Neuronal stem cell (in vitro differentiated cells): Measurements from ENCODE around the gene SOS1.
"Not testable (repeated sequence)": the region's sequence is repeated elsewhere in the genome, so short reads cannot be mapped to it uniquely, and the experiment has no call there.

Experiments
- DNase-seq: peaks from one replicate; pipeline ENCODE4 v3.0.0-alpha.2; 2013; ENCODE audit warnings: low spot score
- H2AFZ ChIP-seq: one replicate; pipeline ENCODE4 v1.6.1; 2013; ENCODE audit warnings: mild to moderate bottlenecking, low read length, inconsistent platforms
- H2AK5ac ChIP-seq: 2 replicates; pipeline ENCODE4 v1.6.1; 2013; ENCODE audit warnings: low read depth, mild to moderate bottlenecking, inconsistent platforms, low read length, moderate library complexity, mixed read lengths
- H2BK120ac ChIP-seq: 2 replicates; pipeline ENCODE4 v1.6.1; 2013; ENCODE audit warnings: low read depth, mild to moderate bottlenecking, inconsistent platforms, low read length, moderate library complexity, mixed read lengths
- H2BK12ac ChIP-seq: one replicate; pipeline ENCODE4 v1.6.1; 2013; ENCODE audit warnings: low read length, inconsistent platforms
- H2BK15ac ChIP-seq: 2 replicates; pipeline ENCODE4 v1.6.1; 2013; ENCODE audit warnings: mild to moderate bottlenecking, low read length, inconsistent platforms, mixed read lengths
- H2BK5ac ChIP-seq: one replicate; pipeline ENCODE4 v1.6.1; 2013; ENCODE audit warnings: inconsistent platforms, mild to moderate bottlenecking, low read length, moderate library complexity
- H3K14ac ChIP-seq: one replicate; pipeline ENCODE4 v1.6.1; 2013; ENCODE audit warnings: low read length, inconsistent platforms
- H3K18ac ChIP-seq: 2 replicates; pipeline ENCODE4 v1.6.1; 2013; ENCODE audit warnings: low read length, inconsistent platforms
- H3K23ac ChIP-seq: 2 replicates; pipeline ENCODE4 v1.6.1; 2013; ENCODE audit warnings: low read depth, mild to moderate bottlenecking, mixed read lengths, low read length, inconsistent platforms; ENCODE audit not compliant: poor library complexity
- H3K27ac ChIP-seq: replicated peaks from 3 replicates; pipeline ENCODE4 v1.5.1; 2013; ENCODE audit warnings: low read length, inconsistent platforms
- H3K27me3 ChIP-seq, 3 experiments: 2 replicates each; pipeline ENCODE4 v1.6.1; 2013; ENCODE audit warnings: low read length in 3 of 3, mild to moderate bottlenecking in 2 of 3, inconsistent platforms in 1 of 3, low read depth in 1 of 3, mixed read lengths in 1 of 3, moderate library complexity in 1 of 3; ENCODE audit not compliant: control insufficient read depth in 3 of 3, insufficient read depth in 3 of 3
- H3K36me3 ChIP-seq, 2 donors: replicated peaks in 1 of 2; 2 replicates each; pipeline ENCODE4 v1.6.1; 2013; ENCODE audit warnings: low read length in 2 of 2; ENCODE audit not compliant: control insufficient read depth in 2 of 2, insufficient read depth in 2 of 2
- H3K4ac ChIP-seq: 2 replicates; pipeline ENCODE4 v1.6.1; 2013; ENCODE audit warnings: inconsistent platforms, mild to moderate bottlenecking, low read length, moderate library complexity
- H3K4me1 ChIP-seq, 2 donors: 1 replicate in 1 of 2; 2 replicates in 1 of 2; pipeline ENCODE4 v1.6.1; 2013; ENCODE audit warnings: low read length in 2 of 2, low read depth in 1 of 2; ENCODE audit not compliant: control insufficient read depth in 2 of 2, insufficient read depth in 1 of 2
- H3K4me2 ChIP-seq: one replicate; pipeline ENCODE4 v1.6.1; 2013; ENCODE audit warnings: mild to moderate bottlenecking, low read length, inconsistent platforms; ENCODE audit not compliant: insufficient read depth, poor library complexity, severe bottlenecking
- H3K4me3 ChIP-seq, 2 donors: 2 replicates each; pipeline ENCODE4 v1.5.1; 2013; ENCODE audit warnings: low read length in 2 of 2, mild to moderate bottlenecking in 2 of 2, inconsistent platforms in 1 of 2, moderate library complexity in 1 of 2
- H3K79me1 ChIP-seq: one replicate; pipeline ENCODE4 v1.6.1; 2013; ENCODE audit warnings: low read depth, mild to moderate bottlenecking, inconsistent platforms, low read length, moderate library complexity
- H3K9ac ChIP-seq: one replicate; pipeline ENCODE4 v1.6.1; 2013; ENCODE audit warnings: mild to moderate bottlenecking, low read depth, low read length, inconsistent platforms; ENCODE audit not compliant: poor library complexity
- H3K9me3 ChIP-seq, 2 donors: replicated peaks in 1 of 2; 2 replicates each; pipeline versions ENCODE3 to v1.6.1; 2013; ENCODE audit warnings: low read length in 2 of 2, mild to moderate bottlenecking in 2 of 2, inconsistent platforms in 1 of 2, low read depth in 1 of 2, mixed read lengths in 1 of 2, moderate library complexity in 1 of 2; ENCODE audit not compliant: control insufficient read depth in 2 of 2, insufficient read depth in 1 of 2
- H4K8ac ChIP-seq: one replicate; pipeline ENCODE4 v1.6.1; 2013; ENCODE audit warnings: low read depth, mild to moderate bottlenecking, inconsistent platforms, low read length, moderate library complexity
- H4K91ac ChIP-seq: one replicate; pipeline ENCODE4 v1.6.1; 2013; ENCODE audit warnings: low read length, low read depth, mild to moderate bottlenecking, inconsistent platforms; ENCODE audit not compliant: poor library complexity
- WGBS, 2 donors: extraction: QIAGEN DNeasy Blood & Tissue Kit; methylation state at CpG; one replicate each; pipeline ENCODE4 v1.1.7; 2013; ENCODE audit warnings: missing lambda C conversion rate in 2 of 2, mixed read lengths in 1 of 2; ENCODE audit not compliant: insufficient read length in 2 of 2, insufficient replicate concordance in 1 of 2; ENCODE audit errors: extremely low coverage in 2 of 2; 5-methylcytosine and 5-hydroxymethylcytosine counted together

Gene SOS1

DNA sequence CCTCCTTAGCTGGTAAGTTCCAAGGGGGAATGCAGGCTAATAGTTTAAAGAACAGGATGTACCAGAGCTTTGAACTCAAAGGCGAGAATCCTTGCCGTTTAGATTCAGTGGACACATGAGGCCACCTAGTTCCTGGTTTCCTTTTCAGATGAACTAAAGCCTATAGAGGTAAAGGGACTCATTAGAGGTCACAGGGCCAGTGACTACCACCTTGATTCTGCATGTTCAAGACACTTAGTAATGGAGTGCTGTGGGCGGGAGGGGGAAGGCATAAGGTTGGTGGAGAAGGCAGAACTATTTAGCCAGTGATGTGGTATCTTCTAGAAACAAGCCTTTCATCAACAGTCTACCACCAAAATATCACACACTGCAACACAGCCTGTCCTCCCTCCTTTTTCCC is 183.3 kb downstream of the SOS1 start:
- H2BK5ac ChIP-seq = no peak overlapping the region
- no peak overlapping the region for H3K4me3 ChIP-seq
- H2BK120ac ChIP-seq = no peak overlapping the region
- no peak overlapping the region for H3K23ac ChIP-seq
- no peak overlapping the region for H3K4ac ChIP-seq
- H3K79me1 ChIP-seq = no peaks in the 10 kb centered on the region
- peak overlapping the region; percentile 19 for H2AFZ ChIP-seq
- no peak overlapping the region for H3K14ac ChIP-seq
- H3K4me2 ChIP-seq = no peak overlapping the region
- no peaks in the 10 kb centered on the region for H3K9me3 ChIP-seq
- no peak overlapping the region for H3K9ac ChIP-seq
- DNase-seq = no peak
- H2BK15ac ChIP-seq = no peak overlapping the region
- no peaks in the 10 kb centered on the region for H3K4me1 ChIP-seq
- H3K18ac ChIP-seq = no peak overlapping the region
- H4K8ac ChIP-seq = no peak overlapping the region
- no peaks in the 10 kb centered on the region for H3K27me3 ChIP-seq
- no peak overlapping the region for H2BK12ac ChIP-seq
- WGBS, 2 donors = no CpG with 5 or more reads among the region's 3 CpGs
- H2AK5ac ChIP-seq = no peak overlapping the region
- no peak overlapping the region for H4K91ac ChIP-seq
- no peaks in the 10 kb centered on the region for H3K36me3 ChIP-seq
- H3K27ac ChIP-seq = no peak overlapping the region

DNA sequence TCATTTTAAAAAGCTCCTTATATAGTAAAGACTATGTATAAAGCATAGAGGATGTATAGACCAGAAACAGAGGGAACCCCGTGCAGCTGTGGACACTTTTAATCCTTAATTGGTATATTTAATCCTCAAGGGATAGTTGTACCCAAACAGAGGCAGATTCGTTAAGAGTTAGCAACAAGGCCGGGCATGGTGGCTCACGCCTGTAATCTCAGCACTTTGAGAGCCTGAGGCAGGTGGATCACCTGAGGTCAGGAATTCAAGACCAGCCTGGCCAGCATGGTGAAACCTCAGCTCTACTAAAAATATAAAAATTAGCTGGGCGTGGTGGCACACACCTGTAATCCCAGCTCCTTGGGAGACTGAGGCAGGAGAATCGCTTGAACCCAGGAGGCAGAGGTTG is 184.3 kb downstream of the SOS1 start:
- not testable (repeated sequence) for H3K9me3 ChIP-seq, H3K4me1 ChIP-seq, H3K18ac ChIP-seq, H2BK12ac ChIP-seq, H2BK120ac ChIP-seq, H2BK5ac ChIP-seq, H3K23ac ChIP-seq, H3K27me3 ChIP-seq, H2AK5ac ChIP-seq, H3K79me1 ChIP-seq, H4K91ac ChIP-seq, H4K8ac ChIP-seq, H3K4me3 ChIP-seq, H2BK15ac ChIP-seq, DNase-seq, H3K4me2 ChIP-seq, H3K14ac ChIP-seq, H3K4ac ChIP-seq, H3K36me3 ChIP-seq, H2AFZ ChIP-seq, H3K27ac ChIP-seq, H3K9ac ChIP-seq
- WGBS, 2 donors = no CpG with 5 or more reads among the region's 6 CpGs

DNA sequence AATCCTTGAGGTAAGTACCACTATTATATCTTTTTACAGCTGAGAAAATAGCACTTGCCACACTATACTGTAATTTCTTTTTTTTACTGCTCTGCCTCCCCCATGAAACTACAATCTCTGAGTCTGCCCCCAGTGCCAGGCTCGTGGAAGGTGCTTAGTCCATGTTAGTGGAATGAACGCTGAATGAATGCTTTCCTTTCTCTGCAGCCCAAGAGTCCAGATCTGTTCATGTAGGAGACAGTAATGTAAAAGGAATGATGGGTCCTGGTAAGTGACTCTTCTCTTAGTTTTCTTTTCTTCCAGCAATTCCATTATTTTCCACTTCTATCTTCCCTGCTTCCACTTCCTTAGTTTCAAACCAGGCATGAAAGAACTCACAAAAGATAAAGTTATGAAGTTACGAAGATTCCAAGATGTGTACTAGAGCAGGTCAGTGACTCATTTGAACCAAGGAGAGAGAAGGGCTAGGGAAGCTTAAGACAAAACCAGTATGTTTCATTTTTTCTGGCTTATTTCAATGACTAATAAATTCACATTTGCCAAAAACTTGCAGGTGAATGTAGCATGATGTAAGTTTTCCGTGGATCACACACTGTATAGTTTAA is 185.2 kb downstream of the SOS1 start:
- H3K27ac ChIP-seq = no peak overlapping the region

DNA sequence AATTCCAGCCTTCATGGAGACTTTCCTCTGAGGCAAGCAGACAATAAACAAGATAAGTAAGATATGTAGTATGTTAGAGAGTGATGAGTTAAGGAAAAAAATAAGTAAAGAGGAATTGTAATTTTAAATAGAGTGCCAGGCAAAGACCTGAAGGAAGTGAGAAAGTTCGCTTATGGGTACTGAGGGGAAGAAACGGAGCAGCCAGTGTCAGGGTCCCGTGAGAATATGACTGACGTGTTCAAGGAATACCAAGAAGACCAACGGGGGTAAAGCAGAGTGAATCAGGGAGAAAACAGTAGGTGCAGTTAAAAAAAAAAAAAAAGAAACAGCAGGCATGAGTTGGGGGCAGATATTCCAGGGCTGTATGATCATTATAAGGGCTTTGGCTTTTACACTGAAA is 186.1 kb downstream of the SOS1 start:
- no peak overlapping the region for H2BK120ac ChIP-seq
- H3K36me3 ChIP-seq = no peaks in the 10 kb centered on the region
- H3K4me3 ChIP-seq = no peak overlapping the region
- no peak overlapping the region for H3K4ac ChIP-seq
- no peak overlapping the region for H4K8ac ChIP-seq
- H3K27me3 ChIP-seq = no peaks in the 10 kb centered on the region
- H3K9ac ChIP-seq = no peak overlapping the region
- no peak overlapping the region for H3K14ac ChIP-seq
- no peaks in the 10 kb centered on the region for H3K9me3 ChIP-seq
- no peak overlapping the region for H2BK5ac ChIP-seq
- no peak overlapping the region for H2AFZ ChIP-seq
- H3K79me1 ChIP-seq = no peaks in the 10 kb centered on the region
- H2BK12ac ChIP-seq = no peak overlapping the region
- H3K4me2 ChIP-seq = no peak overlapping the region
- DNase-seq = no peak
- WGBS, 2 donors = no CpG with 5 or more reads among the region's 5 CpGs
- H3K4me1 ChIP-seq = no peaks in the 10 kb centered on the region
- no peak overlapping the region for H2BK15ac ChIP-seq
- H4K91ac ChIP-seq = no peak overlapping the region
- H3K18ac ChIP-seq = no peak overlapping the region
- no peak overlapping the region for H3K23ac ChIP-seq
- no peak overlapping the region for H2AK5ac ChIP-seq
- no peak overlapping the region for H3K27ac ChIP-seq

More for the DNA sequence above, 185.2 kb downstream of the SOS1 start:
- Histone ChIP-seq H4K8ac (no peak overlapping the region), H2AK5ac (no peak overlapping the region), H3K18ac (no peak overlapping the region), H3K4me1 (no peaks in the 10 kb centered on the region), H2BK15ac (no peak overlapping the region), H2AFZ (no peak overlapping the region), H3K79me1 (no peaks in the 10 kb centered on the region), H2BK12ac (no peak overlapping the region), H3K4me3 (no peak overlapping the region), H2BK5ac (no peak overlapping the region), H3K4ac (no peak overlapping the region), H3K9ac (no peak overlapping the region), H2BK120ac (no peak overlapping the region), H3K36me3 (no peaks in the 10 kb centered on the region), H3K4me2 (no peak overlapping the region), H3K27me3 (no peaks in the 10 kb centered on the region), H4K91ac (no peak overlapping the region), H3K23ac (no peak overlapping the region), H3K9me3 (no peaks in the 10 kb centered on the region), H3K14ac (no peak overlapping the region)
- DNase-seq = no peak
- WGBS, 2 donors = no CpG with 5 or more reads among the region's 4 CpGs
